Mesendoderm (in vitro differentiated cells): ENCODE measurements around the gene INO80B.

ENCODE experiments used
- DNase-seq: peaks from one replicate; pipeline ENCODE4 v3.0.0; 2013
- H2AK5ac ChIP-seq: 2 replicates; pipeline ENCODE4 v1.6.1; 2013; ENCODE audit warnings: low read length, inconsistent platforms
- H2BK120ac ChIP-seq: 2 replicates; pipeline ENCODE4 v1.6.1; 2013; ENCODE audit warnings: low read depth, mild to moderate bottlenecking, low read length, moderate library complexity, mixed read lengths
- H2BK15ac ChIP-seq: replicated peaks from 2 replicates; pipeline ENCODE4 v1.6.1; 2013; ENCODE audit warnings: low read depth, mild to moderate bottlenecking, moderate library complexity
- H2BK5ac ChIP-seq: 2 replicates; pipeline ENCODE4 v1.6.1; 2013; ENCODE audit warnings: low read length, inconsistent platforms
- H3K18ac ChIP-seq: 2 replicates; pipeline ENCODE4 v1.6.1; 2013; ENCODE audit warnings: mild to moderate bottlenecking, low read length, mixed read lengths
- H3K23ac ChIP-seq: one replicate; pipeline ENCODE4 v1.6.1; 2013; ENCODE audit warnings: low read length
- H3K27ac ChIP-seq: 2 replicates; pipeline ENCODE4 v1.5.1; 2013; ENCODE audit warnings: low read depth, mild to moderate bottlenecking, inconsistent platforms, low read length, moderate library complexity
- H3K27me3 ChIP-seq: 2 replicates; pipeline ENCODE4 v1.6.1; 2013; ENCODE audit warnings: low read length, control low read depth, mild to moderate bottlenecking, inconsistent platforms; ENCODE audit not compliant: insufficient read depth, poor library complexity
- H3K36me3 ChIP-seq: 2 replicates; pipeline ENCODE4 v1.6.1; 2013; ENCODE audit warnings: low read length, inconsistent platforms; ENCODE audit not compliant: control insufficient read depth, insufficient read depth
- H3K4ac ChIP-seq: one replicate; pipeline ENCODE4 v1.6.1; 2013; ENCODE audit warnings: low read depth, mild to moderate bottlenecking, low read length, moderate library complexity
- H3K4me1 ChIP-seq: 2 replicates; pipeline ENCODE4 v1.6.1; 2013; ENCODE audit warnings: low read depth, low read length, inconsistent platforms; ENCODE audit not compliant: control insufficient read depth
- H3K4me2 ChIP-seq: 2 replicates; pipeline ENCODE4 v1.6.1; 2013; ENCODE audit warnings: low read length
- H3K4me3 ChIP-seq: 2 replicates; pipeline ENCODE4 v1.5.1; 2013; ENCODE audit warnings: mild to moderate bottlenecking, low read length
- H3K56ac ChIP-seq: one replicate; pipeline ENCODE4 v1.6.1; 2013; ENCODE audit warnings: low read length
- H3K79me1 ChIP-seq: 2 replicates; pipeline ENCODE4 v1.6.1; 2013; ENCODE audit warnings: low read length, inconsistent platforms
- H3K79me2 ChIP-seq: 2 replicates; pipeline ENCODE4 v1.6.1; 2013; ENCODE audit warnings: mild to moderate bottlenecking, low read length; ENCODE audit not compliant: control insufficient read depth, insufficient read depth
- H3K9ac ChIP-seq: 2 replicates; pipeline ENCODE4 v1.6.1; 2013; ENCODE audit warnings: low read length, inconsistent platforms
- H4K5ac ChIP-seq: one replicate; pipeline ENCODE4 v1.6.1; 2013; ENCODE audit warnings: low read length
- H4K8ac ChIP-seq: one replicate; pipeline ENCODE4 v1.6.1; 2013; ENCODE audit warnings: low read depth, mild to moderate bottlenecking, control low read depth, low read length, moderate library complexity
- WGBS: extraction: QIAGEN DNeasy Blood & Tissue Kit; methylation state at CpG from one replicate; pipeline ENCODE4 v1.1.7; 2013; ENCODE audit warnings: low lambda C conversion rate, missing lambda C conversion rate; ENCODE audit not compliant: insufficient coverage; ENCODE audit errors: extremely low coverage; 5-methylcytosine and 5-hydroxymethylcytosine counted together

The INO80B gene

DNA sequence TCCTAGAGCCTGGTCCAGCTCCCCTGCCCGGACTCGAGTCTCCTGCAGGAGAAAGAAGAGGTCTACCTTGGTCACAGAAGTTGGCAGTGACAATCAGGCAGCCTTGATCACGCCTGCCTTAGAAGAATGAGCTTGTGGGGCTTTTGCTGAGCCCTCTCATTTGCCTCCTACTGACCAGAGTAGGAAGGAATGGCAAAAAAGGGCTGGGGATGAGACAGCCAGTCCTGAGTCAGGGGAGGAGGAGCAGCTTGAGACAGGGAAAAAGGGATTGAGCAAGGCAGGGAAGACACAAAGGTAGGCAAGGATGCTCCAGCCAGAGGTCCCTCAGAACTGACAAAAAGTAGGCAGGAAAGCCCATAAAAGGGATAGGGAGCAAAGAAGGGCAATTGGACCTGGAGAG lies 27.3 kb upstream of the INO80B start:
- no peak overlapping the region for H3K23ac ChIP-seq
- H2AK5ac ChIP-seq: no peak overlapping the region
- no peak overlapping the region for H3K56ac ChIP-seq
- peak; percentile 72 for DNase-seq
- H3K79me1 ChIP-seq: peaks cover 6% of the 10 kb centered on the region
- no peak overlapping the region for H3K27ac ChIP-seq
- H2BK15ac ChIP-seq: no peak overlapping the region
- no peak overlapping the region for H2BK120ac ChIP-seq
- no peak overlapping the region for H3K18ac ChIP-seq
- H3K4me1 ChIP-seq: peaks cover 13% of the 10 kb centered on the region
- no peak overlapping the region for H3K9ac ChIP-seq
- H3K27me3 ChIP-seq: no peaks in the 10 kb centered on the region
- H3K4ac ChIP-seq: no peak overlapping the region
- peaks cover 12% of the 10 kb centered on the region for H3K36me3 ChIP-seq
- no peak overlapping the region for H3K4me2 ChIP-seq
- whole genome bisulfite sequencing: no CpG with 5 or more reads among the region's 3 CpGs
- no peak overlapping the region for H3K4me3 ChIP-seq
- H4K8ac ChIP-seq: no peak overlapping the region
- no peaks in the 10 kb centered on the region for H3K79me2 ChIP-seq
- no peak overlapping the region for H2BK5ac ChIP-seq
- H4K5ac ChIP-seq: no peak overlapping the region

DNA sequence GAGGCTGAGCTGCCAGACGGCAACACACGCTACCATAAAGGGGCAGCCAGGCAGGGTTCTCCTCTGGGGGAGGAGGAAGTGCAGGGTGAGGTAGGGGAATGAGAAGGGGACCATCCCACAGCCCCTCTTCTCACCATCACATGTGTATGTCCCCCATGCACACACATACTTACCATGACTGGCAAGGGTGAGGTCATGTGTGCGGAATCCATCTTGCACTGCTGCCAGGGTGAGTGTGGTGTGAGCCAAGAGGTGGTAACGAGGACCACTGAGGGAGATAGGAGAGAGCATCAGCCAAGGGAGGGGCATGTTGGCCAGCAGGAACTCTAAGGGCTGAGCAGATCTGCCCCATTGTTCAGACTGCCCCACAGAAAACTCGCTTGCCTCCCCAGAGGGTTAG lies 26.2 kb upstream of the INO80B start:
- Histone ChIP-seq H3K36me3 (peaks cover 12% of the 10 kb centered on the region), H3K18ac (no peak overlapping the region)

DNA sequence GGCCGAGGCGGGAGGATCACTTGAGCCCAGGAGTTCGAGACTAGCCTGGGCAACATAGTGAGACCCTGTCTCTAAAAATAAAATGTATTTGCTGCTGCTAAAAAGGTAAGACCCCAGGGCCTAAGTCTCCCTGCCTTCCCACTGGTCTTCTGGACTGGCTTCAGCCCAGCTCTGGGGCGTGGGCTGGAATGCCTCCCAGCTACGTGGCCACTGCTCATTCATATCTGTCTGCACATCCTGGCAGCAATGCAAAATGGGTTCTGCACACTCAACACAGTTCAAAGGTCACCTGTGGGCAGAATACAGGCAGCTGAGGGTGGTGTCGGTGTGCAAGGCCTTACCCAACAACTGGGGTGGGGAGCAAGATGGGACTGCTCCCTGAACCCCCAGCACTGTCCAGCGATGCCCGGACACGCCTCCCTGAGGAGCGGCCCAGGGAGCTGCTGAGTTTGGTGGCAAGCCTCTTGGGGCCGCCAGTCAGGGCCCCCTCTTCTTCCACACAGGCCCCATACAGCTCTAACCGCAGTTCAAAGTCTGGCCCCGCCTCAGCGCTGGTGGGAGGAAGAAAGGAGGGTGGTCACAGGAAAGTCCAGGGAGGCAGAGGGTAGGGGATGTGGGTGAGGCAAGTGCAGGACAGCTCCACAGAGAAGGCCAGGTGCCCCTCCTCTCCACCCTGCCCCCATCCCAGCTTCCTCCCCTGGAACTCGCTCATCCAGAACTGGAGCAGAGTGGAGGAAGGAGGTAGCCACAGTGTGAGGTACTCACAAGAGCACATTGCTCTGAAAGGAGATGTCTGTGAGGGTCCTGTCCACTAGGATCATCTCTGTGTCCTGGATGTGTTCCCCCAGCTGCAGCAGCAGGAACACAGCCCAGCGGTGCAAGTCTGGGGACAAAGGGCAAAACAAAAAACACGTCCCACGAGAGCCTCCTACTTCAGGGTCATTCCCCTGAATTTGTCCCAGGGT lies 25.1 kb upstream of the INO80B start:
- Histone ChIP-seq H3K36me3 (peaks cover 12% of the 10 kb centered on the region), H3K4ac (no peak overlapping the region), H3K27me3 (no peaks in the 10 kb centered on the region), H3K79me1 (peaks cover 7% of the 10 kb centered on the region), H3K79me2 (peaks cover 1% of the 10 kb centered on the region), H2BK15ac (no peak overlapping the region), H3K56ac (no peak overlapping the region), H3K9ac (no peak overlapping the region), H3K4me3 (no peak overlapping the region), H4K5ac (no peak overlapping the region), H3K27ac (no peak overlapping the region), H2BK5ac (no peak overlapping the region), H4K8ac (no peak overlapping the region), H3K18ac (no peak overlapping the region), H3K4me2 (no peak overlapping the region), H2AK5ac (no peak overlapping the region), H2BK120ac (no peak overlapping the region), H3K23ac (no peak overlapping the region), H3K4me1 (peaks cover 13% of the 10 kb centered on the region)
- DNase-seq: no peak
- no CpG with 5 or more reads among the region's 18 CpGs for WGBS

More for the DNA sequence above, 26.2 kb upstream of the INO80B start:
- Histone ChIP-seq H3K9ac (no peak overlapping the region), H3K79me2 (no peaks in the 10 kb centered on the region), H2BK5ac (no peak overlapping the region), H4K5ac (no peak overlapping the region), H3K79me1 (peaks cover 6% of the 10 kb centered on the region), H3K27me3 (no peaks in the 10 kb centered on the region), H3K23ac (no peak overlapping the region), H2BK15ac (no peak overlapping the region), H3K56ac (no peak overlapping the region), H3K4ac (no peak overlapping the region), H3K4me3 (no peak overlapping the region), H3K4me2 (no peak overlapping the region), H3K27ac (no peak overlapping the region), H4K8ac (no peak overlapping the region), H3K4me1 (peaks cover 13% of the 10 kb centered on the region), H2BK120ac (no peak overlapping the region), H2AK5ac (no peak overlapping the region)
- DNase-seq: no peak
- WGBS: no CpG with 5 or more reads among the region's 5 CpGs

DNA sequence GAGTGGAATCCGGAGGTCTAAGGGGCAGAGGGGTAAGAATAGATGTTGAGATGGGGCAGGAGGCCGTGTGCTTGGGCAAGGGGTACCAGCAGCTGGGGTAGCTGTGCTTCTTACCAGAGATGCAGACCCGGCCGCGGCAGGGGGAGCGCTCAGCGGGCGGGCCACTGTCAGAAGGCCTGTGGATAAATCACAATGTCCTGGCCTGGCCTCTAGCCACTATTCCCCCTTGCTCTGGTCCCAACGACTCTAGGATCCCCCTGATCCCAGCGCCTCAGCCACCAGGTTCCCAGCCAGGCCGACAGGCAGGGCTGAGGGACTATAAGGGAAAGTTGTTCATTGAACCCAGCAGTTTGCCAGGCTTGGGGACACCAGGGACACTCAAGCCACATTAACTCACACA lies 24.4 kb upstream of the INO80B start:
- Histone ChIP-seq H3K4me1 (peaks cover 13% of the 10 kb centered on the region), H4K8ac (no peak overlapping the region), H2BK15ac (no peak overlapping the region), H3K79me2 (peaks cover 6% of the 10 kb centered on the region), H3K36me3 (peaks cover 11% of the 10 kb centered on the region), H4K5ac (no peak overlapping the region), H3K27me3 (no peaks in the 10 kb centered on the region), H3K79me1 (peaks cover 12% of the 10 kb centered on the region), H3K23ac (no peak overlapping the region), H2BK120ac (no peak overlapping the region), H3K27ac (no peak overlapping the region), H3K18ac (no peak overlapping the region), H3K9ac (no peak overlapping the region), H2BK5ac (no peak overlapping the region), H3K4ac (no peak overlapping the region), H3K4me2 (no peak overlapping the region), H2AK5ac (no peak overlapping the region), H3K56ac (no peak overlapping the region), H3K4me3 (no peak overlapping the region)
- DNase-seq: no peak
- WGBS: no CpG with 5 or more reads among the region's 11 CpGs

DNA sequence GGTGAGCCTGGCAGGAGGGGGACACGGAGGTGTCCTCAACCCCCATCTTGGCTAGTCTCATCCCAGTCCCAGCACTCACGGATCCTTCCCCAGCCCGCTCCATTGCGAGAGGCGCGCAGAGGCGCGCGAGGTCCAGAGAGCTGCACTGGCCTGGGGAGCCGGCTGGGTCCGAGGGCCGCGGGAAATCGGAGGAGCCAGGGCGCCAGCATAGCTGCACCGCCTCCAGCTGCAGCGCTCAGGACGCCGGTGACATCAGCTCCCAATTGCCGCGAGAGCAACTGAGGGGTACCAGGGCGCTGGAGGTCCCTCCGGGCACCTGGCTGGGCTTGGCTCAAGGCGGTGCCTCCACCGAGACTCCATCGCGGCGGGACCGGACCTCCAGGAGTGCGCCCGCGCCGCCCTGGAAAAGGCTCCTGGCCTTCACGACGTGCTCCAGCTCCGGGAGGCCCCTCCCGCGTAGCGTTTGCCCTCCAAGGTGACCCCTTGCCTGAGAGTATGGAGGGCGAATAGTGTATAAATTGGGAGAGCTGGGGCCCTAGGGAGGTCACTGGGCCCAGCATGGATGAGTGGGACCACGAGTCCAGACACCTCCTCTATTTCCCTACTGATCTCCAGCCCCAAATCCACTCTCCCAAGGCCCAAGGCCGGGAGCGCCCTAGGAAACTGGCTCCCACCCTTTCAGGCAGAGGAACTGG lies 18.6 kb upstream of the INO80B start:
- H3K56ac ChIP-seq: peak overlapping the region; percentile 56
- peaks cover 5% of the 10 kb centered on the region for H3K36me3 ChIP-seq
- H3K27me3 ChIP-seq: no peaks in the 10 kb centered on the region
- H2BK15ac ChIP-seq: no peak overlapping the region
- no peak overlapping the region for H3K27ac ChIP-seq
- H4K5ac ChIP-seq: no peak overlapping the region
- H3K4ac ChIP-seq: no peak overlapping the region
- no peak overlapping the region for H4K8ac ChIP-seq
- H3K9ac ChIP-seq: peak overlapping the region; percentile 13
- peak overlapping the region; percentile 25 for H3K18ac ChIP-seq
- H3K4me1 ChIP-seq: peaks cover 18% of the 10 kb centered on the region
- no peak overlapping the region for H2BK5ac ChIP-seq
- no peak overlapping the region for H3K4me3 ChIP-seq
- no peak overlapping the region for H2AK5ac ChIP-seq
- H3K23ac ChIP-seq: no peak overlapping the region
- peaks cover 46% of the 10 kb centered on the region for H3K79me1 ChIP-seq
- no peak for DNase-seq
- H3K79me2 ChIP-seq: peaks cover 54% of the 10 kb centered on the region
- H3K4me2 ChIP-seq: no peak overlapping the region
- H2BK120ac ChIP-seq: no peak overlapping the region
- WGBS: no CpG with 5 or more reads among the region's 43 CpGs
